Measurements from ENCODE around the gene ZCWPW1.
"Not testable (repeated sequence)": the region's sequence is repeated elsewhere in the genome, so short reads cannot be mapped to it uniquely, and the experiment has no call there.

ZCWPW1 gene

GRCh38 chr7:100352984-100353684 is 75.4 kb downstream of the ZCWPW1 start:
- DNase-seq (ENCODE audit: low spot score), result no peak

- not testable (repeated sequence) for DNase-seq (ENCODE audit: low spot score)
Measured at GRCh38 chr7:100352230-100352781, 76.2 kb downstream of the ZCWPW1 start.

GRCh38 chr7:100351657-100352058 is 76.8 kb downstream of the ZCWPW1 start:
- no peak for DNase-seq (ENCODE audit: low spot score)

Measured in CD4-positive, alpha-beta T cell treated with Interleukin-2 at 100 ng/mL for 4 hours (primary cell).